ENCODE data around the gene XPNPEP3.

- TF ChIP-seq POLR2A (IDR thresholded peaks at IDR 0.05; ENCODE audit: low read depth, low read length) (no peak), CTCF (IDR thresholded peaks at IDR 0.05; ENCODE audit: extremely low read depth in 1 of 2, insufficient read depth in 1 of 2, low read depth in 1 of 2, low read length in 2 of 2) (no peak), POLR2AphosphoS5 (IDR thresholded peaks at IDR 0.05; ENCODE audit: insufficient read depth, low read depth, low read length) (no peak), EZH2 (IDR thresholded peaks at IDR 0.05; ENCODE audit: borderline replicate concordance, low read depth, low read length, severe bottlenecking) (no peak), MYC (IDR thresholded peaks at IDR 0.05; ENCODE audit: low read depth, low read length) (no peak), MAX (IDR thresholded peaks at IDR 0.05; ENCODE audit: insufficient read depth, insufficient read length) (no peak)
Measured at GRCh38 chr22:40928657-40929056, 71.7 kb downstream of the XPNPEP3 start.
